Mesodermal cell (in vitro differentiated cells): ENCODE data around the gene CRTC3. TPM values are rescaled to one million over a fixed set of nuclear protein-coding genes. Genes with fewer than 3 reads are reported as not detected.

Experiments used
- H3K27ac ChIP-seq: 2 replicates; pipeline ENCODE4 v1.7.0; 2013; ENCODE audit warnings: mild to moderate bottlenecking, low read depth, low read length, moderate library complexity; ENCODE audit not compliant: severe bottlenecking
- H3K36me3 ChIP-seq: 2 replicates; pipeline ENCODE4 v1.7.1; 2013; ENCODE audit warnings: mild to moderate bottlenecking, low read length, moderate library complexity; ENCODE audit not compliant: control insufficient read depth, insufficient read depth
- H3K4me1 ChIP-seq: one replicate; pipeline ENCODE4 v1.7.1; 2013; ENCODE audit warnings: mild to moderate bottlenecking, low read length; ENCODE audit not compliant: insufficient read depth, control insufficient read depth, poor library complexity, severe bottlenecking
- H3K4me3 ChIP-seq: 2 replicates; pipeline ENCODE4 v1.7.0; 2013; ENCODE audit warnings: low read length, control low read depth, mild to moderate bottlenecking; ENCODE audit not compliant: insufficient read depth, poor library complexity, severe bottlenecking; ENCODE audit errors: extremely low read depth
- H3K9me3 ChIP-seq: 2 replicates; pipeline ENCODE4 v1.7.1; 2013; ENCODE audit warnings: mild to moderate bottlenecking, low read length, moderate library complexity; ENCODE audit not compliant: control insufficient read depth
- WGBS, 2 experiments: methylation state at CpG; one replicate each; pipeline ENCODE4 v1.1.5; 2013; ENCODE audit warnings: missing lambda C conversion rate in 2 of 2; ENCODE audit not compliant: insufficient coverage in 2 of 2; 5-methylcytosine and 5-hydroxymethylcytosine counted together
- polyA plus RNA-seq, 2 experiments: library from polyadenylated mRNA; stranded (reverse); fragments of 50-300 nt; gene quantifications; one replicate each; pipeline ENCODE4 v1.2.3, GENCODE V29; 2013

The CRTC3 gene, protein sequence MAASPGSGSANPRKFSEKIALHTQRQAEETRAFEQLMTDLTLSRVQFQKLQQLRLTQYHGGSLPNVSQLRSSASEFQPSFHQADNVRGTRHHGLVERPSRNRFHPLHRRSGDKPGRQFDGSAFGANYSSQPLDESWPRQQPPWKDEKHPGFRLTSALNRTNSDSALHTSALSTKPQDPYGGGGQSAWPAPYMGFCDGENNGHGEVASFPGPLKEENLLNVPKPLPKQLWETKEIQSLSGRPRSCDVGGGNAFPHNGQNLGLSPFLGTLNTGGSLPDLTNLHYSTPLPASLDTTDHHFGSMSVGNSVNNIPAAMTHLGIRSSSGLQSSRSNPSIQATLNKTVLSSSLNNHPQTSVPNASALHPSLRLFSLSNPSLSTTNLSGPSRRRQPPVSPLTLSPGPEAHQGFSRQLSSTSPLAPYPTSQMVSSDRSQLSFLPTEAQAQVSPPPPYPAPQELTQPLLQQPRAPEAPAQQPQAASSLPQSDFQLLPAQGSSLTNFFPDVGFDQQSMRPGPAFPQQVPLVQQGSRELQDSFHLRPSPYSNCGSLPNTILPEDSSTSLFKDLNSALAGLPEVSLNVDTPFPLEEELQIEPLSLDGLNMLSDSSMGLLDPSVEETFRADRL
- polyA plus RNA-seq (2013, experiment 1 of 2), result 13.6 TPM
- 12.4 TPM for polyA plus RNA-seq (2013, experiment 2 of 2)

DNA sequence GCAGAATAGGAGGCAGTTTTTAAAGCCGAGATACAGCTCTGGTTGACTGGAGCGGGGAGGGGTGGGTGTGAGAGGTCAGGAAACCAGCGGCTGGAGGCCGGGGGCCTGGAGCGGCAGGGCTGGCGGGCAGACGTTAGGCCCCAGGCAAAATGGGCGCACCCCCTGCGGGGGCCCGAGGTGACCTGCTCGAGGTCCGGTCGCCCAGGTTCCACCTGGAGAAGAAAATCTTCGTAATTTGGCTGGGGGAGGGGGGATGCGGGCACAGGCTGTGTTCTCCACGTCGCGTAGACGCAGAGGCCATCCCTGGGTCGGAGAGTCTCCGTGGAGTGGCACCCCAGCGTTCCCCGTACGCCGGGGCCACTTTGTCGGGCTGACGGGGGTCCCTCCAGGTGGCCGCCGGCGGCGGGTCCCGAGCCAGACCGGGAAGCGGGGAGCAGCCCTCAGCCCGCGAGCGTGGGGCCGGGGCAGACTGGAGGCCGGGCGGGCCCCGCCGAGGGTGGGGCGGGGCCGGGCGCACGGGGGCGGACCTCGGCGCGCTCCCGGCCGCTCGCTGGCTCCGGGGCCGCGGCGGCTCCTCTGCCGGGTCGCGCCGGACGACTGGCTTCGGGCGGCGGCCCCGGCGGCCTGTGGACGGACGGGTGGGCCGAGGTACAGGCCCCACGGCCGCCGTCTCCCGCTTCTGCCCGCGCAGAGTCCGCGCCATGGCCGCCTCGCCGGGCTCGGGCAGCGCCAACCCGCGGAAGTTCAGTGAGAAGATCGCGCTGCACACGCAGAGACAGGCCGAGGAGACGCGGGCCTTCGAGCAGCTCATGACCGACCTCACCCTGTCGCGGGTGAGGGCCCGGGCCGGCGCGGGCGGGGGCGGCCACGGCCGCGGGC, at the start of gene CRTC3:
TSS of gene CRTC3 (plus strand) at position 553 of the 879 bp plus-strand sequence. CDS start at position 702, 149 bp downstream.
- Histone ChIP-seq H3K4me1 (no peaks in the 10 kb centered on the region), H3K36me3 (no peaks in the 10 kb centered on the region), H3K27ac (no peak within 1 kb of the TSS), H3K9me3 (no peaks in the 10 kb centered on the region), H3K4me3 (peak within 1 kb of the TSS; percentile 64)
- 3 to 4% methylated on average over 63 to 79 of the region's 104 CpGs for WGBS, 2 experiments

DNA sequence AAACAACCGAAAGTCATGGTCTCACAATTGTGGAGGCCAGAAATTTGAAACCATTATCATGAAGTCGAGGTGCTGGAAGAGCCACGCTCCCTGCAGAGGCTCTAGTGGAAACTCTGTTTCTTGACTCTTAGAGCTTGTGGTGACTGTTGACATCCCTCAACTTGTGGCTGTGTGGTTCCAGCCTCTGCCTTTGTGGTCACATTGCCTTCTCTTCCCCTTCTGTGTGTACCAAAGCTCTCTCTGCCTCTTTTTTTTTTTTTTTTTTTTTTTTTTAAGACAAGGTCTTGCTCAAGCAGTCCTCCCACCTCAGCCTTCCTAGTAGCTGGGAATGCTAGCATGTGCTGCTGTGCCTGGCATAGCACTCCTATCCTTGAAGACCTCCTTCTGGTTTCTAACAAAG, 48.7 kb upstream of the CRTC3 start:
- WGBS, 2 experiments, result 77 to 84% methylated on average over 3 of the region's 3 CpGs
- no peaks in the 10 kb centered on the region for H3K4me1 ChIP-seq
- peaks cover 90% of the 10 kb centered on the region for H3K36me3 ChIP-seq

DNA sequence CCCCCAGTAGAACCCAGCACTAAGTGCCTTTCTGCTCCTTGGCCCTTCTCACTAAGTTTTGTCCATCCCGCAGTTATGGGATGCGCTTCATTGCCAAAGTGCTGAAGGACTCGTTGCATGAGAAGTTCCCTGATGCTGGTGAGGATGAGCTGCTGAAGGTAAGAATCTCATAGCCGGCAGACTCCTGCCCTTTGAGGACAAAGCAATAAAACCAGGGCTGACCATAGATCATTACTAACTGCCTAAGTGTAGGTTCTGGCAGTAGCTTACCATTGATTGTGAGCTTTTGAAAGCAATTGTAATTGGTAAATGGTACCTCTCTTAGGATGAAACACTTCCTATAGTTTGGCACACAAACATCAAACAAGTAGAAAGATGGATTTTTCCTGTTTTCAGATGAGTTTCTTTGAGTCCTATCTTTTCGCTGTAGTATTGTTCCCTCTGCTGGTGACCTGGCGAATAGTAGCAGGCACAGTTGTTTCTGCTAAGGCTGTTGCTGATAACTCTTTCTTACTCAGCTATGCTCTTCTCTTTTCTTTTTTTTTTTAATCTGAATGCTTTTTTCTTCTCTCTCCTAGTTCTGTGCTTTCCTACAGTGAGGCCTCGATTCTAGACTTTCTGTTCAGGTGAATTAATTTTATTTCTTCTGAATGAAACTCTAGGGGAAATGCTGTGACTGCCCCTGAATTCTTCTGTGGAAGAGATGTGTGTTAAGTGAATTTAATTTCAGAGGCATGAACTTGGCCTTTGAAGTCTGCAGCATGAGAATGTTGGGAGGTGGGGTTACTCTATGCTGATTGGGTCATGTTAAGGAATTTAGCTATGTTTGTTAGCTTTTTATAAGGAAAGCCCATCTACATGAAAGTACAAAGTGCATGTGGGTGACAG, 47.4 kb upstream of the CRTC3 start:
- Histone ChIP-seq H3K36me3 (peaks cover 90% of the 10 kb centered on the region), H3K4me3 (no peak overlapping the region), H3K9me3 (no peaks in the 10 kb centered on the region), H3K27ac (no peak overlapping the region), H3K4me1 (no peaks in the 10 kb centered on the region)
- WGBS, 2 experiments, result 82 to 86% methylated on average over 4 to 6 of the region's 7 CpGs

More for the DNA sequence above, 48.7 kb upstream of the CRTC3 start:
- H3K27ac ChIP-seq, result no peak overlapping the region
- no peak overlapping the region for H3K4me3 ChIP-seq
- H3K9me3 ChIP-seq, result no peaks in the 10 kb centered on the region

DNA sequence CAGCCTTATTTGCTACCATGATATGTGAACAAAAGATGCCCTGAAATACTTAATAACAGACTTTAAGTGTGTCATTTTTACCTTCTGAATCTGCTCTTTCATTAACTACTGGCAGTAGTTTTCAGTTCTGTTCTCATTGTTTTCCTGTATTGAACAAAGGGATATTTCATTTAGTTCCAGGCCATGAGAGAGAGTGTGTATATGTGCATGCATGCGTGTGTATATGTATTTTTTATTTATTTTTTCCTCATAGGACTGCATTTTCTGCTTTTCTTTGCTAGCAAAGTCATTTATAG, 46.8 kb upstream of the CRTC3 start:
- Histone ChIP-seq H3K9me3 (no peaks in the 10 kb centered on the region), H3K4me1 (no peaks in the 10 kb centered on the region), H3K4me3 (no peak overlapping the region), H3K27ac (no peak overlapping the region), H3K36me3 (peaks cover 89% of the 10 kb centered on the region)
- WGBS, 2 experiments, result no CpG with 5 or more reads among the region's 1 CpG

DNA sequence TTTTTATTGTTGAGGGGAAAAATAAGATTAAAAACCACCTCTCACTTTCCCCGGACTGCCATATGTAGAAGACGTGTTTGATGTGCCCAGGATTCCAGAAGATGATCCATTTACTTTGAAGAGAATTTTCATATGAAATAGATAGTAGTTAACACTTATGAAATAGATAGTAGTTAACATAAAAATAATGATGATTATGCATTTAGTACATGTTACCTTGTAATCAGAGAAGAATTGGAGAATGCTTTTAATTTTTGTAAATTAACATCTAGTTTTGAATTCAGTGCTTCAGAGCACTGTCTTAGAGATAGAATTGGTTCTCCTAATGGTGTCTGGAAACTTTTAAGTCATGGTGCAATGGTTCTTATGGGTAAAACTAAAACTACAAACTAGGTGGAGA, 46.1 kb upstream of the CRTC3 start:
- Histone ChIP-seq H3K4me3 (no peak overlapping the region), H3K9me3 (no peaks in the 10 kb centered on the region), H3K27ac (no peak overlapping the region), H3K4me1 (no peaks in the 10 kb centered on the region), H3K36me3 (peaks cover 85% of the 10 kb centered on the region)
- WGBS, 2 experiments, result no CpG with 5 or more reads among the region's 2 CpGs

DNA sequence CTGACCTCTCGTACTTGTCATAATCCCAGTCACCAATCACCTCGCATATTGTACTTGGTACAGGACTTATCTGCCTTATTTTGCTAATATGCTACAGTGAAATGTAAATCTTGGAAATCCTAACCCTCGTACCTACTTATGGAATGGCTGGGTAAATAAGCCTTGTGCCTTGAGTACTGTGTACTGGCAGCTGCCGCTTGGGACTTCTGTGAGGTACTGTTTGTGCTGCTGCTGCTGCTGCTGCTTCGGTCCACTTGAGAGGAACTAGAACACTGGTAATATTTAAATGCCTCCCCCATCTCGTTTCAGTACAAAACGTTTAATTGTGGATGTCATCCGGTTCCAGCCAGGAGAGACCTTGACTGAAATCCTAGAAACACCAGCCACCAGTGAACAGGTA, 42.5 kb upstream of the CRTC3 start:
- 93 to 100% methylated on average over 4 of the region's 8 CpGs for WGBS, 2 experiments
- H3K4me1 ChIP-seq, result no peaks in the 10 kb centered on the region
- peaks cover 87% of the 10 kb centered on the region for H3K36me3 ChIP-seq

DNA sequence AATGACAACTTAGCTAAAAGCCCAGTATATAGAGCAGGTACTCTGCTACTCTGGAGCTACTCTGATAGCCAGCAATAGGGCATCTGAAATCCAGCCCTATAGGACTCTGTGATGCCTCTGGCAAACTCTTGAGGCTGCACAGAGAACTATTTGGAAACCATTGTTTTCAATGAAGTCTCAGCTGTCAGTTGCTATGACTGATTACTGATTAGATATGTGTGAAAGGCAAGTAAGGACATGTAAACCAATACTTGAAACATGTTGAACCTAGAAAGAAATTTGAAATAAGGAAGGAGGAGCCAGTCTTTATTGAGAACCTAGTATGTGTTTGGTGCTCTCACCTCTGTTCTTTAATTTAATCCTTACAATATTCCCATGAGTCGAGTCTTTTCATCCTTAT, 40.2 kb upstream of the CRTC3 start:
- Histone ChIP-seq H3K4me3 (no peak overlapping the region), H3K4me1 (no peaks in the 10 kb centered on the region), H3K9me3 (no peaks in the 10 kb centered on the region), H3K27ac (no peak overlapping the region), H3K36me3 (peaks cover 87% of the 10 kb centered on the region)
- WGBS, 2 experiments, result 80% methylated on average over 1 of the region's 1 CpG; no CpG with 5 or more reads in 1 of the 2 experiments

More for the DNA sequence above, 42.5 kb upstream of the CRTC3 start:
- no peak overlapping the region for H3K4me3 ChIP-seq
- H3K27ac ChIP-seq, result no peak overlapping the region
- no peaks in the 10 kb centered on the region for H3K9me3 ChIP-seq

DNA sequence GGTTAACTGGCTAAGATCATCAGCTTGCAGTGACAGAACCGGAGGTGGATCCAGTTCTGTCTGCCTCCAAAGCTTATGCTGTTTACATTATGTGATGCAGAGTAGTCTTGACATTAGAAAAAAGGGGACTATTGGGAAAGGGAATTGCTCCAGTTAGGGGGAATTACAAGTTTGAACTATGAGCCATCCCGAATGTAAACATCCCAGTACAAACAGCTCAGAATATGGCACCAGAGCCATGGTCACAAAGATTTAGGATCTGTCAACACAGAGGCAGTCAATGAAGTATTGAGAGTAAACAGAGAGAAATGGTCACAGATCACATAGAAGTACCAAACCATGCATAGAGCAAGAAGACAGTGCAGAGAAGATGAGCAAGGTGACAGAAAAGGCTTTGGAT, 39.8 kb upstream of the CRTC3 start:
- WGBS, 2 experiments, result 100% methylated on average over 1 to 2 of the region's 2 CpGs
- Histone ChIP-seq H3K9me3 (no peaks in the 10 kb centered on the region), H3K27ac (no peak overlapping the region), H3K36me3 (peaks cover 87% of the 10 kb centered on the region), H3K4me3 (no peak overlapping the region), H3K4me1 (no peaks in the 10 kb centered on the region)

DNA sequence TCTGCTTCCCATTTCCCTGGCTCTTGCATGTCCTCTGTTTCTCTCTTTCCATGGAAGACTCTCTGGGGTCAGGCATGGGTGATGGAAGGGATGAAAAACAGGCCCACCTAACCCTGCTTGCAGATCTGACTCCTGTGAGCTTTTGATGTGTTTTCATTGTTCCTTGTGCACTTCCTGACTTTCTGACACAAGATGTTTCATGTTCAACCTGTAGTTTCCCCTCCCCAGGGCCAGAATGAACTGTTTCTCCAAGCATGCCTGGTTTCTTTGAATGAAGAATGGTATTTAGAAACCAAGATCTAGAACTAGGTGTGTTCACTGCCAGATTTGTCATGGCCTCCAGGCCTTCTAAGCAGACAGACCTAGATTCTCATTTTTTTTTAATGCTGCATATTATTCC, 36.1 kb upstream of the CRTC3 start:
- no peak overlapping the region for H3K27ac ChIP-seq
- H3K36me3 ChIP-seq, result peaks cover 89% of the 10 kb centered on the region
- no peaks in the 10 kb centered on the region for H3K9me3 ChIP-seq
- peaks cover 5% of the 10 kb centered on the region for H3K4me1 ChIP-seq
- no peak overlapping the region for H3K4me3 ChIP-seq

DNA sequence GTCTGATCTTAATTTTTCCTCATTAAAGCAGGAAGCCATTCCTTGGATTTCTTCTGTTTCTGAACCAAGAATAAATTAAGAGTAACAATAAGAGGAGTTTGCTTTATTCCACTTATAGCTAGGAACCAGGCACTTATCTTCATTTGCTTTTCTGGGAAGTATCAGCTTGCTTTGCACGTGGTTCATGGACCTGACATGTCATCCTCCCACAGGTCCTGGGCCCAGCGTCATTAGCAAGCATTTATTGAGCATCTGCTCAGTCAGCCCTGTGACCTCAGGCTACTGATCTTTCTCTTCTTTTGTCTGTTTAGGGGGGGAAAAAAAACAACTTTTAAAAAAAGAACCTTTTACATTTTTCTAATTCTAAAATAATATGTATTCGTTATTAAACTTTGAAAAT, 34.7 kb upstream of the CRTC3 start:
- WGBS, 2 experiments, result 90 to 100% methylated on average over 1 to 2 of the region's 3 CpGs
- Histone ChIP-seq H3K4me3 (no peak overlapping the region), H3K9me3 (no peaks in the 10 kb centered on the region), H3K27ac (no peak overlapping the region), H3K36me3 (peaks cover 95% of the 10 kb centered on the region), H3K4me1 (peaks cover 5% of the 10 kb centered on the region)
